Vagina (tissue), 2 donors: ENCODE data around the gene ZNF682. TPM values are rescaled to one million over a fixed set of nuclear protein-coding genes. Genes with fewer than 3 reads are reported as not detected.
"Not testable (repeated sequence)": the region's sequence is repeated elsewhere in the genome, so short reads cannot be mapped to it uniquely, and the experiment has no call there.

Experiments used
- DNase-seq, 2 donors: peaks; one replicate each; pipeline ENCODE4 v3.0.0-alpha.2; 2017; ENCODE audit errors: extremely low spot score in 2 of 2
- H3K27ac ChIP-seq: fragments of 200-600 bp; sonication (generic); one replicate; pipeline ENCODE4 v1.5.1; 2019
- H3K27me3 ChIP-seq: fragments of 200-600 bp; sonication (generic); one replicate; pipeline ENCODE4 v1.5.1; 2019
- H3K36me3 ChIP-seq, 2 donors: fragments of 200-600 bp; sonication (generic); one replicate each; pipeline ENCODE4 v1.5.1; 2017 to 2019
- H3K4me1 ChIP-seq: fragments of 200-600 bp; sonication (generic); one replicate; pipeline ENCODE4 v1.5.1; 2019
- H3K4me3 ChIP-seq, 2 donors: fragments of 200-600 bp; sonication (generic); 1 replicate in 1 of 2; 2 replicates in 1 of 2; pipeline ENCODE4 v1.5.1; 2016 to 2019
- H3K9me3 ChIP-seq: fragments of 200-600 bp; sonication (generic); one replicate; pipeline ENCODE4 v1.5.1; 2019
- POLR2A ChIP-seq, 2 donors: fragments of 450-650 bp; IDR thresholded peaks; one replicate each; pipeline ENCODE4 v1.6.1; 2017; ENCODE audit warnings: antibody characterized with exemption in 2 of 2, mild to moderate bottlenecking in 2 of 2, moderate library complexity in 2 of 2
- POLR2AphosphoS5 ChIP-seq, 2 donors: sonication (generic); formaldehyde crosslinking; IDR thresholded peaks; one replicate each; pipeline ENCODE4 v1.9.0; 2017; ENCODE audit warnings: antibody characterized with exemption in 2 of 2, mild to moderate bottlenecking in 2 of 2, low read depth in 1 of 2; ENCODE audit not compliant: insufficient read depth in 1 of 2
- intact Hi-C: fragments of 100-400 bp; cut with DNase I; formaldehyde crosslinking; loops from one replicate; pipeline ENCODE4 v1.15.1; 2023
- total RNA-seq: library from RNA; depleted of rRNA; stranded (reverse); fragments of >200 nt; gene quantifications from one replicate; pipeline ENCODE4 v1.2.3, GENCODE V29; 2016
- TF ChIP-seq, protein P1 (sequence below), 3 experiments: fragments of 450-650 bp in 2 of 3; fragments of 200-600 bp in 1 of 3; sonication (generic) in 1 of 3; IDR thresholded peaks; one replicate each; pipeline ENCODE4 v1.5.1; 2017 to 2019; ENCODE audit warnings: antibody characterized with exemption in 3 of 3, mild to moderate bottlenecking in 2 of 3, moderate library complexity in 2 of 3

The ZNF682 gene
- total RNA-seq, 1 donor from 2014 or later: 2.5 TPM

DNA sequence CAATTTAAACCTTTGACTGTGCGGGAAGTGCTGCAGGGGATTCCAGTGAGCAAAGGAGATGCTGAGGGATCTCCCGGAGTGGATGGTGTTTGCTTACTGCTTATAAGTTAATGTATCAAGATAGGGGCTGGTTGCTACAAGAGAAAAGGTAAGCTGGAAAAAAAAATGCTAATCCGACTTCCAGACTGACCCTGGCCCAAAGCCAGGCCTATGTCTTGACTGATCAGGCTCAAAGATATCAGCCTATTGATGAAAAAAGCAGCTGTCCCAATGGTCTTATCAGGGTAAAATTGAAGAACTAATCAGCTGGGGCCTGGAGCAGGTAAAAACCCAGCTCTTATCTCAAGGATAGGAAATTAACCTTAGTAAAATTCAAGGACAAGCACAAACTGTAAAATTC lies 27.6 kb upstream of the ZNF682 start:
- Histone ChIP-seq H3K27ac (no peak overlapping the region), H3K4me3 (no peak overlapping the region), H3K36me3 (no peaks in the 10 kb centered on the region), H3K27me3 (no peaks in the 10 kb centered on the region), H3K4me1 (no peaks in the 10 kb centered on the region), H3K9me3 (no peaks in the 10 kb centered on the region)
- intact Hi-C loops: no loop called here
- no peak for DNase-seq
- TF ChIP-seq POLR2AphosphoS5 (IDR thresholded peaks at IDR 0.05; ENCODE audit: insufficient read depth in 1 of 2, low read depth in 1 of 2) (no peak), POLR2A (IDR thresholded peaks at IDR 0.05) (no peak)
- TF ChIP-seq, protein P1, sequence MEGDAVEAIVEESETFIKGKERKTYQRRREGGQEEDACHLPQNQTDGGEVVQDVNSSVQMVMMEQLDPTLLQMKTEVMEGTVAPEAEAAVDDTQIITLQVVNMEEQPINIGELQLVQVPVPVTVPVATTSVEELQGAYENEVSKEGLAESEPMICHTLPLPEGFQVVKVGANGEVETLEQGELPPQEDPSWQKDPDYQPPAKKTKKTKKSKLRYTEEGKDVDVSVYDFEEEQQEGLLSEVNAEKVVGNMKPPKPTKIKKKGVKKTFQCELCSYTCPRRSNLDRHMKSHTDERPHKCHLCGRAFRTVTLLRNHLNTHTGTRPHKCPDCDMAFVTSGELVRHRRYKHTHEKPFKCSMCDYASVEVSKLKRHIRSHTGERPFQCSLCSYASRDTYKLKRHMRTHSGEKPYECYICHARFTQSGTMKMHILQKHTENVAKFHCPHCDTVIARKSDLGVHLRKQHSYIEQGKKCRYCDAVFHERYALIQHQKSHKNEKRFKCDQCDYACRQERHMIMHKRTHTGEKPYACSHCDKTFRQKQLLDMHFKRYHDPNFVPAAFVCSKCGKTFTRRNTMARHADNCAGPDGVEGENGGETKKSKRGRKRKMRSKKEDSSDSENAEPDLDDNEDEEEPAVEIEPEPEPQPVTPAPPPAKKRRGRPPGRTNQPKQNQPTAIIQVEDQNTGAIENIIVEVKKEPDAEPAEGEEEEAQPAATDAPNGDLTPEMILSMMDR (IDR thresholded peaks at IDR 0.05): no peak

DNA sequence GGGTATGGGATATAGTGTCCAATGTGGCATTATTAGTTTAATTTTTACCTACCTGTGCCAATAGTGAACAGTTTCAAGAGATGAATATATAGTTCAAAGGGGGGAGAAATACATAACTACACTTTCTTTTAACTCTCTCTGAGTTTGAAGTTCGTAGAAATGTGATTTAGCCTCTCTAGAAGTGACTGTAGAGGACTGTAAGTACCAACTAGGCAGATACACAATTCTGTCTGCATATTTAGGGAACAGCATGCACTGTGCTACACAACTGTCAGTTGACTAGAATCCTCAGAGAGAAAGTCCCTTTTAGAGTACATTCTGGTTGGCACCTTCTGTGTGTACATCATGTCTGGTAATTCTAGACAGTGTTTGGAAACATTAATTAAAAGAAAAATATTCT lies 21.0 kb upstream of the ZNF682 start:
- TF ChIP-seq POLR2AphosphoS5 (IDR thresholded peaks at IDR 0.05; ENCODE audit: insufficient read depth in 1 of 2, low read depth in 1 of 2): no peak
- TF ChIP-seq, protein P1 (IDR thresholded peaks at IDR 0.05): no peak
- no peak for TF ChIP-seq POLR2A (IDR thresholded peaks at IDR 0.05)
- no peaks in the 10 kb centered on the region for H3K4me1 ChIP-seq
- DNase-seq: no peak
- H3K36me3 ChIP-seq: no peaks in the 10 kb centered on the region
- no peak overlapping the region for H3K4me3 ChIP-seq
- no peak overlapping the region for H3K27ac ChIP-seq
- no peaks in the 10 kb centered on the region for H3K9me3 ChIP-seq
- intact Hi-C loops: no loop called here
- no peaks in the 10 kb centered on the region for H3K27me3 ChIP-seq

DNA sequence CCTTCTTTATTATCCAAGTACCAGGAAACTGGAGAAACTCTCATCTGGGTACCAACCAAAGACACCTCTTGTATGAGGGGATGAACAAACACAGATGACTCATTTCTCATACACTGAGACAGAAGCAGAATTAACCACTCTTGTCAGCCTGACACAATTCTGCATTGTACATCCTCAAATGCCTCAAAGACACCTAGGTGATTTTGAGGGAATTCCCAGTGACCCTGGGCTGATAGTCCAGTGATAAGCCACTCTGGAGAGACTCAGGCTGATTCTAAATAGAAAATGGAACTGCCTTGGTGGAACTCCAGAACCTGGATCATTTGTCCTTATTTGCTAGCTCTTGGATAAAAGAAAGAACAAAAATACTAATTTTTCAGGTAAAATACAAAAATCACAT lies 19.4 kb upstream of the ZNF682 start:
- intact Hi-C loops, H3K36me3 ChIP-seq, H3K9me3 ChIP-seq, H3K4me3 ChIP-seq, DNase-seq, H3K4me1 ChIP-seq, H3K27me3 ChIP-seq, H3K27ac ChIP-seq: not testable (repeated sequence)

DNA sequence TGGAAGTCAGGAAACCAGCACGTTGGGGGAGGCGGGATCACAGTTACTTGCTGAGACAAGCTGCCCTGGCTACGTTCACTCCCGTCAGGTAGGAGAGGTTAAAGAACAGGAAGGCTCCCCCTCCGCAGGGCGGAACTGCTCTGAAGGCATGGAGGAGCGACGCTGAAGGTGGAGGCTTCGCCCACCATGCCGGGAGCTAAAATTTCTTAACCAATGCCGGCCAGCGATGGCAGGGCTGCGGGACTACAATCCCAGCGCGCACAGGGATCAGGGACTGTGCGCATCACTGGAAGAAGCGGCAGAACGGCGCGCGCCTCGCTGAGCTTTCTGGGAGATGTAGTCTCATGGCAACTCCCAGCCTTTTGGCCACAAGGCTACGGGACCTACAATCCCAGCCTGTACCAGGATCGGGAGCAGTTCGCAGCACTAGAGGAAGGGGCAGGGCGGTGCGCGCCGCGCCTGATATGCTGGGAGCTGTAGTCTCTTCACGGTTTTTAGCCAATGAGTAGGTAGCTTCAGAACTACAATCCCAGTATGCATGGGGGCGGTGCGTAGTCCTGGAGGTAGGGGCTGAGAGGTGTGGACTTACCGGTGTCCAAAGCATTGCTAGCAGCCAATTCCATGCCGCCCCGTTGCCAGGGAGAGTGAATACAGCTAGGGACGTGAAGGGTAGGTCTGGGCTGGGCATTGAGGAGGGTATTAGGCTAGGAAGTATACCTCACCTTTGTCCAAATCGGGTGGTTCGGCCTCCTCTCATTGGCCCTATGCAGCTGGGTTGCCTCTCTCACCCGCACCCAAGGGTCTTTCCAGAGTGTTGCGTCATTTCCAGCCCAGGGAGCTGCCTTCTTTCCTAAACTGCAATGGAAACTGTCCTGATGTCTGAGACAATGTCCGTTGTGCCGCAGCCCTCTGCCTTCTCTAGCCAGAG lies 12.8 kb upstream of the ZNF682 start:
- intact Hi-C loops: no loop called here
- Histone ChIP-seq H3K4me1 (peaks cover 12% of the 10 kb centered on the region), H3K27ac (peak overlapping the region; percentile 76), H3K4me3 (peak overlapping the region; percentile 70 to 75), H3K9me3 (no peaks in the 10 kb centered on the region), H3K27me3 (no peaks in the 10 kb centered on the region), H3K36me3 (no peaks in the 10 kb centered on the region)
- DNase-seq: peak; percentile 98
- TF ChIP-seq POLR2AphosphoS5 (IDR thresholded peaks at IDR 0.05; ENCODE audit: insufficient read depth in 1 of 2, low read depth in 1 of 2): peak; percentile 87 to 94
- TF ChIP-seq, protein P1 (IDR thresholded peaks at IDR 0.05): no peak
- TF ChIP-seq POLR2A (IDR thresholded peaks at IDR 0.05): no peak

DNA sequence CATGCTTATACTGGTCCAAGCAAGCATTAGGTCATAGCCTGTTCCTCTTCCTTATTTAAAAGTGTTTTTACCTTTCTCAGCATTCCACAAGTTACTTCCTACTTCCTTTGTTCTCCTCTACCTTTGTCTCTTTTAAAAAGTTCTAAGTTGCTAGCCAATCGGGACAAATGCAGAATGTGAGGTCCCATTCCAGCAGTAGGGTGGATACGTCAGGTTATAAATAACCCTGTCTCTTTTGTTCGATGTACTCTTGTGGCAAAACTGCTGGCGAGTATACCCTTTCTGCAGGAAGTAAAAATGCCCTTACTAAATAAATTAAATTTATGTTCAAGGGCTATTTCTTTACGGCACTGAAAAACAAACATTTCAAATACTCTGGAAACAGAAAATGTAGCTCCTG lies 6.4 kb upstream of the ZNF682 start:
- H3K4me1 ChIP-seq, intact Hi-C loops, H3K36me3 ChIP-seq, H3K4me3 ChIP-seq, H3K27ac ChIP-seq, DNase-seq, H3K27me3 ChIP-seq, H3K9me3 ChIP-seq: not testable (repeated sequence)

DNA sequence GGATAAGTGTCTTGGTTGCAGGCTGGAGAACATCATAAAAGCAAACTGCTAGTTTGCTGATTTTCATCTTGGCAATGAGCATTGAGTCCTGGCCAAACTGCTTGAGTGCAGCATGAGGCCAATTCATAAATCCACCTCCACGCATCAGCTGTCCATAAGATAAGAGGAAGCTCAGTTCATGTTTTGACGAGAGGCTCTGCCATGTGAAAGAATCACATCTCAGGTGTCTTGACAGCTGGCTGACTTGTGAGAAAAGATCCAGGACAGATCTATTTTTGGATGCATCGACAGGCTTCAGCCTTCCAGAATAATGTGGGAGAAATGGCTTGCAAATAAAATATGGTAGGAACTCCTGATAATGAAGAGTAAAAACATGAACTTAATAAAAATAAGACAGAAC lies 5.4 kb upstream of the ZNF682 start:
- peaks cover 5% of the 10 kb centered on the region for H3K4me1 ChIP-seq
- no peak overlapping the region for H3K4me3 ChIP-seq
- TF ChIP-seq POLR2AphosphoS5 (IDR thresholded peaks at IDR 0.05; ENCODE audit: insufficient read depth in 1 of 2, low read depth in 1 of 2) (no peak), POLR2A (IDR thresholded peaks at IDR 0.05) (no peak)
- TF ChIP-seq, protein P1 (IDR thresholded peaks at IDR 0.05): no peak
- H3K36me3 ChIP-seq: no peaks in the 10 kb centered on the region
- no peaks in the 10 kb centered on the region for H3K27me3 ChIP-seq
- H3K9me3 ChIP-seq: no peaks in the 10 kb centered on the region
- intact Hi-C loops: no loop called here
- DNase-seq: no peak
- H3K27ac ChIP-seq: no peak overlapping the region
